ENCODE measurements around the gene ZBP1.
A peak's percentile ranks its signal among the peaks of the same experiment; 100 is the strongest.

Gene ZBP1

GRCh38 chr20:57658447-57658832, 38.2 kb upstream of the ZBP1 start:
- DNase-seq (ENCODE audit: low read depth, low spot score), result no peak

- no peak for DNase-seq (ENCODE audit: low read depth, low spot score)
Observed at GRCh38 chr20:57657535-57658446, 37.6 kb upstream of the ZBP1 start.

- DNase-seq (ENCODE audit: low read depth, low spot score), result no peak
Observed at GRCh38 chr20:57656821-57657534, 36.8 kb upstream of the ZBP1 start.

GRCh38 chr20:57656252-57656820, 36.1 kb upstream of the ZBP1 start:
- DNase-seq (ENCODE audit: low read depth, low spot score), result no peak

- DNase-seq (ENCODE audit: low read depth, low spot score), result no peak
Observed at GRCh38 chr20:57655809-57656155, 35.6 kb upstream of the ZBP1 start.

GRCh38 chr20:57654998-57655808, 35.0 kb upstream of the ZBP1 start:
- DNase-seq (ENCODE audit: low read depth, low spot score), result no peak

GRCh38 chr20:57654363-57654997, 34.3 kb upstream of the ZBP1 start:
- DNase-seq (ENCODE audit: low read depth, low spot score), result peak; percentile 48

GRCh38 chr20:57653910-57654309, 33.7 kb upstream of the ZBP1 start:
- no peak for DNase-seq (ENCODE audit: low read depth, low spot score)

- no peak for DNase-seq (ENCODE audit: low read depth, low spot score)
Observed at GRCh38 chr20:57653546-57653900, 33.3 kb upstream of the ZBP1 start.

GRCh38 chr20:57652606-57653545, 32.6 kb upstream of the ZBP1 start:
- no peak for DNase-seq (ENCODE audit: low read depth, low spot score)

- no peak for DNase-seq (ENCODE audit: low read depth, low spot score)
Observed at GRCh38 chr20:57651881-57652605, 31.8 kb upstream of the ZBP1 start.

- no peak for DNase-seq (ENCODE audit: low read depth, low spot score)
Observed at GRCh38 chr20:57650756-57651483, 30.7 kb upstream of the ZBP1 start.

GRCh38 chr20:57650266-57650665, 30.0 kb upstream of the ZBP1 start:
- DNase-seq (ENCODE audit: low read depth, low spot score), result no peak

- DNase-seq (ENCODE audit: low read depth, low spot score), result no peak
Observed at GRCh38 chr20:57649617-57650015, 29.4 kb upstream of the ZBP1 start.

- DNase-seq (ENCODE audit: low read depth, low spot score), result no peak
Observed at GRCh38 chr20:57648878-57649616, 28.8 kb upstream of the ZBP1 start.

- DNase-seq (ENCODE audit: low read depth, low spot score), result no peak
Observed at GRCh38 chr20:57647933-57648785, 27.9 kb upstream of the ZBP1 start.

Measured in iPS DF 19.7 (cell line).